ENCODE results near the gene EGF.
A peak's percentile ranks its signal among the peaks of the same experiment; 100 is the strongest.

The EGF gene

GRCh38 chr4:109966891-109967481 lies 54.3 kb downstream of the EGF start:
- DNase-seq = no peak

GRCh38 chr4:109967798-109968520 lies 55.3 kb downstream of the EGF start:
- DNase-seq = peak in 1 of 2 donors; percentile 30

- DNase-seq = no peak
Measured at GRCh38 chr4:109969087-109969486, 56.4 kb downstream of the EGF start.

- peak in 1 of 2 donors; percentile 61 for DNase-seq
Measured at GRCh38 chr4:109969919-109970318, 57.2 kb downstream of the EGF start.

GRCh38 chr4:109972786-109973528 lies 60.3 kb downstream of the EGF start:
- DNase-seq = no peak

- no peak for DNase-seq
Measured at GRCh38 chr4:109973529-109973905, 60.8 kb downstream of the EGF start.

GRCh38 chr4:109976189-109976588 lies 63.5 kb downstream of the EGF start:
- DNase-seq = no peak

GRCh38 chr4:109977854-109978501 lies 65.3 kb downstream of the EGF start:
- DNase-seq = no peak

GRCh38 chr4:109978704-109979454 lies 66.2 kb downstream of the EGF start:
- DNase-seq = no peak

GRCh38 chr4:109979920-109980717 lies 67.4 kb downstream of the EGF start:
- no peak for DNase-seq

- no peak for DNase-seq
Measured at GRCh38 chr4:109981936-109982335, 69.3 kb downstream of the EGF start.

GRCh38 chr4:109982521-109982920 lies 69.8 kb downstream of the EGF start:
- no peak for DNase-seq

GRCh38 chr4:109985993-109986974 lies 73.6 kb downstream of the EGF start:
- DNase-seq = no peak

- no peak for DNase-seq
Measured at GRCh38 chr4:109989044-109989443, 76.4 kb downstream of the EGF start.

- no peak for DNase-seq
Measured at GRCh38 chr4:109989618-109990017, 76.9 kb downstream of the EGF start.

GRCh38 chr4:109990261-109991257 lies 77.9 kb downstream of the EGF start:
- DNase-seq = no peak

GRCh38 chr4:109993116-109993515 lies 80.4 kb downstream of the EGF start:
- no peak for DNase-seq

GRCh38 chr4:109994415-109994827 lies 81.7 kb downstream of the EGF start:
- DNase-seq = peak in 1 of 2 donors; percentile 30

- no peak for DNase-seq
Measured at GRCh38 chr4:109996526-109996925, 83.8 kb downstream of the EGF start.

Measured in bone marrow (tissue), 2 donors.